GM23338 (cell line): Measurements from ENCODE around the gene CLOCK.

ENCODE experiments used
- CREB1 ChIP-seq: fragments of 250-450 bp; sonication (Bioruptor Pico); IDR thresholded peaks from 2 replicates; pipeline ENCODE4 v1.5.0; 2020; ENCODE audit warnings: low read depth, mild to moderate bottlenecking, moderate library complexity
- EZH2 ChIP-seq: fragments of 200-600 bp; sonication (generic); IDR thresholded peaks from one replicate; pipeline ENCODE4 v1.8.0; 2017; ENCODE audit warnings: antibody characterized with exemption, mild to moderate bottlenecking, low read depth; ENCODE audit not compliant: unreplicated experiment
- EZH2phosphoT487 ChIP-seq: fragments of 200-600 bp; sonication (generic); IDR thresholded peaks from one replicate; pipeline ENCODE4 v1.8.1; 2018; ENCODE audit warnings: antibody characterized with exemption; ENCODE audit not compliant: unreplicated experiment
- JUNB ChIP-seq: IDR thresholded peaks from one replicate; pipeline ENCODE4 v1.6.1; 2016; ENCODE audit warnings: antibody characterized with exemption; ENCODE audit not compliant: unreplicated experiment
- POLR2AphosphoS5 ChIP-seq: IDR thresholded peaks from 2 replicates; pipeline ENCODE4 v1.6.1; 2016; ENCODE audit warnings: antibody characterized with exemption, low read depth
- TF ChIP-seq, protein P1 (sequence below), 2 experiments: fragments of 200-600 bp in 1 of 2; sonication (generic) in 1 of 2; conservative IDR thresholded peaks; 2 replicates each; pipeline versions ENCODE4 v1.5.1 to v1.6.1; 2016 to 2017; ENCODE audit warnings: antibody characterized with exemption in 2 of 2, low read depth in 2 of 2, mild to moderate bottlenecking in 2 of 2, moderate library complexity in 1 of 2
- TF ChIP-seq, protein P2 (sequence below): IDR thresholded peaks from one replicate; pipeline ENCODE4 v1.6.1; 2018; ENCODE audit warnings: antibody characterized with exemption; ENCODE audit not compliant: unreplicated experiment
- TF ChIP-seq, protein P3 (sequence below): fragments of 250-450 bp; sonication (Bioruptor Pico); IDR thresholded peaks from 2 replicates; pipeline ENCODE4 v1.5.0; 2020; ENCODE audit warnings: mild to moderate bottlenecking, moderate library complexity
- TF ChIP-seq, protein P4 (sequence below): IDR thresholded peaks from 2 replicates; pipeline ENCODE4 v1.6.1; 2016; ENCODE audit warnings: antibody characterized with exemption

DNA sequence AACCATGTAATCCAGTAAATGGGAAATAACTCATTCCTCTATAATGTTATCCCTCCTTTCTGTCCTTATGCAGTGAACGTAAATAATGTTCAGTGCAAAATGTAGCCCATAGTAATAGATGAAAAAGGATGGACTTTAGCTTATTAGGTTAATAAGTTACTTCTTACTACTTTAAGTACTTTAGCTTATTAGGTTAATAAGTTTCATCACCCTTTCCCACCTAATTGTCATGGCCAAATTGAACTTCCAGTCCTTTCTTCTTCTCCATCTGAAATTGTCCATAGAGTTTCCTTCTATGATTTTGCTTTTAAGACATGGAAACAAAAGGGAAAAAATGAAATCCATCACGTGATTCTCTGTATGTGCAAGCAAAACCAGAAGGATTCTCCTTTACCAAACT lies 166.1 kb downstream of the CLOCK start:
- TF ChIP-seq, protein P1, sequence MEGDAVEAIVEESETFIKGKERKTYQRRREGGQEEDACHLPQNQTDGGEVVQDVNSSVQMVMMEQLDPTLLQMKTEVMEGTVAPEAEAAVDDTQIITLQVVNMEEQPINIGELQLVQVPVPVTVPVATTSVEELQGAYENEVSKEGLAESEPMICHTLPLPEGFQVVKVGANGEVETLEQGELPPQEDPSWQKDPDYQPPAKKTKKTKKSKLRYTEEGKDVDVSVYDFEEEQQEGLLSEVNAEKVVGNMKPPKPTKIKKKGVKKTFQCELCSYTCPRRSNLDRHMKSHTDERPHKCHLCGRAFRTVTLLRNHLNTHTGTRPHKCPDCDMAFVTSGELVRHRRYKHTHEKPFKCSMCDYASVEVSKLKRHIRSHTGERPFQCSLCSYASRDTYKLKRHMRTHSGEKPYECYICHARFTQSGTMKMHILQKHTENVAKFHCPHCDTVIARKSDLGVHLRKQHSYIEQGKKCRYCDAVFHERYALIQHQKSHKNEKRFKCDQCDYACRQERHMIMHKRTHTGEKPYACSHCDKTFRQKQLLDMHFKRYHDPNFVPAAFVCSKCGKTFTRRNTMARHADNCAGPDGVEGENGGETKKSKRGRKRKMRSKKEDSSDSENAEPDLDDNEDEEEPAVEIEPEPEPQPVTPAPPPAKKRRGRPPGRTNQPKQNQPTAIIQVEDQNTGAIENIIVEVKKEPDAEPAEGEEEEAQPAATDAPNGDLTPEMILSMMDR (conservative IDR thresholded peaks at IDR 0.05; ENCODE audit: low read depth in 2 of 2) = no peak
- TF ChIP-seq EZH2 (no peak), POLR2AphosphoS5 (no peak), CREB1 (CRISPR knock-in tag) (no peak), EZH2phosphoT487 (no peak), JUNB (no peak)
- TF ChIP-seq, protein P2, sequence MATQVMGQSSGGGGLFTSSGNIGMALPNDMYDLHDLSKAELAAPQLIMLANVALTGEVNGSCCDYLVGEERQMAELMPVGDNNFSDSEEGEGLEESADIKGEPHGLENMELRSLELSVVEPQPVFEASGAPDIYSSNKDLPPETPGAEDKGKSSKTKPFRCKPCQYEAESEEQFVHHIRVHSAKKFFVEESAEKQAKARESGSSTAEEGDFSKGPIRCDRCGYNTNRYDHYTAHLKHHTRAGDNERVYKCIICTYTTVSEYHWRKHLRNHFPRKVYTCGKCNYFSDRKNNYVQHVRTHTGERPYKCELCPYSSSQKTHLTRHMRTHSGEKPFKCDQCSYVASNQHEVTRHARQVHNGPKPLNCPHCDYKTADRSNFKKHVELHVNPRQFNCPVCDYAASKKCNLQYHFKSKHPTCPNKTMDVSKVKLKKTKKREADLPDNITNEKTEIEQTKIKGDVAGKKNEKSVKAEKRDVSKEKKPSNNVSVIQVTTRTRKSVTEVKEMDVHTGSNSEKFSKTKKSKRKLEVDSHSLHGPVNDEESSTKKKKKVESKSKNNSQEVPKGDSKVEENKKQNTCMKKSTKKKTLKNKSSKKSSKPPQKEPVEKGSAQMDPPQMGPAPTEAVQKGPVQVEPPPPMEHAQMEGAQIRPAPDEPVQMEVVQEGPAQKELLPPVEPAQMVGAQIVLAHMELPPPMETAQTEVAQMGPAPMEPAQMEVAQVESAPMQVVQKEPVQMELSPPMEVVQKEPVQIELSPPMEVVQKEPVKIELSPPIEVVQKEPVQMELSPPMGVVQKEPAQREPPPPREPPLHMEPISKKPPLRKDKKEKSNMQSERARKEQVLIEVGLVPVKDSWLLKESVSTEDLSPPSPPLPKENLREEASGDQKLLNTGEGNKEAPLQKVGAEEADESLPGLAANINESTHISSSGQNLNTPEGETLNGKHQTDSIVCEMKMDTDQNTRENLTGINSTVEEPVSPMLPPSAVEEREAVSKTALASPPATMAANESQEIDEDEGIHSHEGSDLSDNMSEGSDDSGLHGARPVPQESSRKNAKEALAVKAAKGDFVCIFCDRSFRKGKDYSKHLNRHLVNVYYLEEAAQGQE = no peak
- TF ChIP-seq, protein P3, sequence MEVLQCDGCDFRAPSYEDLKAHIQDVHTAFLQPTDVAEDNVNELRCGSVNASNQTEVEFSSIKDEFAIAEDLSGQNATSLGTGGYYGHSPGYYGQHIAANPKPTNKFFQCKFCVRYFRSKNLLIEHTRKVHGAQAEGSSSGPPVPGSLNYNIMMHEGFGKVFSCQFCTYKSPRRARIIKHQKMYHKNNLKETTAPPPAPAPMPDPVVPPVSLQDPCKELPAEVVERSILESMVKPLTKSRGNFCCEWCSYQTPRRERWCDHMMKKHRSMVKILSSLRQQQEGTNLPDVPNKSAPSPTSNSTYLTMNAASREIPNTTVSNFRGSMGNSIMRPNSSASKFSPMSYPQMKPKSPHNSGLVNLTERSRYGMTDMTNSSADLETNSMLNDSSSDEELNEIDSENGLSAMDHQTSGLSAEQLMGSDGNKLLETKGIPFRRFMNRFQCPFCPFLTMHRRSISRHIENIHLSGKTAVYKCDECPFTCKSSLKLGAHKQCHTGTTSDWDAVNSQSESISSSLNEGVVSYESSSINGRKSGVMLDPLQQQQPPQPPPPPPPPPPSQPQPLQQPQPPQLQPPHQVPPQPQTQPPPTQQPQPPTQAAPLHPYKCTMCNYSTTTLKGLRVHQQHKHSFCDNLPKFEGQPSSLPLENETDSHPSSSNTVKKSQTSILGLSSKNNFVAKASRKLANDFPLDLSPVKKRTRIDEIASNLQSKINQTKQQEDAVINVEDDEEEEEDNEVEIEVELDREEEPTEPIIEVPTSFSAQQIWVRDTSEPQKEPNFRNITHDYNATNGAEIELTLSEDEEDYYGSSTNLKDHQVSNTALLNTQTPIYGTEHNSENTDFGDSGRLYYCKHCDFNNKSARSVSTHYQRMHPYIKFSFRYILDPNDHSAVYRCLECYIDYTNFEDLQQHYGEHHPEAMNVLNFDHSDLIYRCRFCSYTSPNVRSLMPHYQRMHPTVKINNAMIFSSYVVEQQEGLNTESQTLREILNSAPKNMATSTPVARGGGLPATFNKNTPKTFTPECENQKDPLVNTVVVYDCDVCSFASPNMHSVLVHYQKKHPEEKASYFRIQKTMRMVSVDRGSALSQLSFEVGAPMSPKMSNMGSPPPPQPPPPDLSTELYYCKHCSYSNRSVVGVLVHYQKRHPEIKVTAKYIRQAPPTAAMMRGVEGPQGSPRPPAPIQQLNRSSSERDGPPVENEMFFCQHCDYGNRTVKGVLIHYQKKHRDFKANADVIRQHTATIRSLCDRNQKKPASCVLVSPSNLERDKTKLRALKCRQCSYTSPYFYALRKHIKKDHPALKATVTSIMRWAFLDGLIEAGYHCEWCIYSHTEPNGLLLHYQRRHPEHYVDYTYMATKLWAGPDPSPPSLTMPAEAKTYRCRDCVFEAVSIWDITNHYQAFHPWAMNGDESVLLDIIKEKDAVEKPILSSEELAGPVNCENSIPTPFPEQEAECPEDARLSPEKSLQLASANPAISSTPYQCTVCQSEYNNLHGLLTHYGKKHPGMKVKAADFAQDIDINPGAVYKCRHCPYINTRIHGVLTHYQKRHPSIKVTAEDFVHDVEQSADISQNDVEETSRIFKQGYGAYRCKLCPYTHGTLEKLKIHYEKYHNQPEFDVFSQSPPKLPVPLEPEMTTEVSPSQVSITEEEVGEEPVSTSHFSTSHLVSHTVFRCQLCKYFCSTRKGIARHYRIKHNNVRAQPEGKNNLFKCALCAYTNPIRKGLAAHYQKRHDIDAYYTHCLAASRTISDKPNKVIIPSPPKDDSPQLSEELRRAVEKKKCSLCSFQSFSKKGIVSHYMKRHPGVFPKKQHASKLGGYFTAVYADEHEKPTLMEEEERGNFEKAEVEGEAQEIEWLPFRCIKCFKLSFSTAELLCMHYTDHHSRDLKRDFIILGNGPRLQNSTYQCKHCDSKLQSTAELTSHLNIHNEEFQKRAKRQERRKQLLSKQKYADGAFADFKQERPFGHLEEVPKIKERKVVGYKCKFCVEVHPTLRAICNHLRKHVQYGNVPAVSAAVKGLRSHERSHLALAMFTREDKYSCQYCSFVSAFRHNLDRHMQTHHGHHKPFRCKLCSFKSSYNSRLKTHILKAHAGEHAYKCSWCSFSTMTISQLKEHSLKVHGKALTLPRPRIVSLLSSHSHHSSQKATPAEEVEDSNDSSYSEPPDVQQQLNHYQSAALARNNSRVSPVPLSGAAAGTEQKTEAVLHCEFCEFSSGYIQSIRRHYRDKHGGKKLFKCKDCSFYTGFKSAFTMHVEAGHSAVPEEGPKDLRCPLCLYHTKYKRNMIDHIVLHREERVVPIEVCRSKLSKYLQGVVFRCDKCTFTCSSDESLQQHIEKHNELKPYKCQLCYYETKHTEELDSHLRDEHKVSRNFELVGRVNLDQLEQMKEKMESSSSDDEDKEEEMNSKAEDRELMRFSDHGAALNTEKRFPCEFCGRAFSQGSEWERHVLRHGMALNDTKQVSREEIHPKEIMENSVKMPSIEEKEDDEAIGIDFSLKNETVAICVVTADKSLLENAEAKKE = no peak
- TF ChIP-seq, protein P4, sequence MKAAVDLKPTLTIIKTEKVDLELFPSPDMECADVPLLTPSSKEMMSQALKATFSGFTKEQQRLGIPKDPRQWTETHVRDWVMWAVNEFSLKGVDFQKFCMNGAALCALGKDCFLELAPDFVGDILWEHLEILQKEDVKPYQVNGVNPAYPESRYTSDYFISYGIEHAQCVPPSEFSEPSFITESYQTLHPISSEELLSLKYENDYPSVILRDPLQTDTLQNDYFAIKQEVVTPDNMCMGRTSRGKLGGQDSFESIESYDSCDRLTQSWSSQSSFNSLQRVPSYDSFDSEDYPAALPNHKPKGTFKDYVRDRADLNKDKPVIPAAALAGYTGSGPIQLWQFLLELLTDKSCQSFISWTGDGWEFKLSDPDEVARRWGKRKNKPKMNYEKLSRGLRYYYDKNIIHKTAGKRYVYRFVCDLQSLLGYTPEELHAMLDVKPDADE = no peak
